NOMO-1 treated with DMSO at 0.1 percent for 48 hours (cell line): ENCODE measurements around the gene ABCB8.

Experiments
- DNase-seq: peaks from one replicate; lab custom pipeline; 2025; ENCODE audit not compliant: unreplicated experiment; lab: John Stamatoyannopoulos, UW

Gene ABCB8

DNA sequence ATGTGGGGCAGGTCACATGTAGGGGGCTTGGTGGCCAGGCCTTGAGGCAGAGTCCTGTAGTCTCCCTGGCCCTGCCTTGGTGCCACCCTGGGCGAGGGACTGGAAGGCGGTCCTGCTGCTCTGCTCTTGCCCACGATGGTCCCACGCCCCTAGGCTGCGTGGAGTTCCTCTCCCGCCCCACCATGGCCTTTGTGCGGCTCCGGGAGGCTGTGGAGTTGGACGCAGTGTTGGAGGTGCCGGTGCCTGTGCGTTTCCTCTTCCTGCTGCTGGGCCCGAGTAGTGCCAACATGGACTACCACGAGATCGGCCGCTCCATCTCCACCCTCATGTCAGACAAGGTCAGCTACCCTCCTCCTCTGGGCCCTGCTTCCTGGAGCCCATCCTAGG lies 42.3 kb downstream of the ABCB8 start:
- no peak for DNase-seq

DNA sequence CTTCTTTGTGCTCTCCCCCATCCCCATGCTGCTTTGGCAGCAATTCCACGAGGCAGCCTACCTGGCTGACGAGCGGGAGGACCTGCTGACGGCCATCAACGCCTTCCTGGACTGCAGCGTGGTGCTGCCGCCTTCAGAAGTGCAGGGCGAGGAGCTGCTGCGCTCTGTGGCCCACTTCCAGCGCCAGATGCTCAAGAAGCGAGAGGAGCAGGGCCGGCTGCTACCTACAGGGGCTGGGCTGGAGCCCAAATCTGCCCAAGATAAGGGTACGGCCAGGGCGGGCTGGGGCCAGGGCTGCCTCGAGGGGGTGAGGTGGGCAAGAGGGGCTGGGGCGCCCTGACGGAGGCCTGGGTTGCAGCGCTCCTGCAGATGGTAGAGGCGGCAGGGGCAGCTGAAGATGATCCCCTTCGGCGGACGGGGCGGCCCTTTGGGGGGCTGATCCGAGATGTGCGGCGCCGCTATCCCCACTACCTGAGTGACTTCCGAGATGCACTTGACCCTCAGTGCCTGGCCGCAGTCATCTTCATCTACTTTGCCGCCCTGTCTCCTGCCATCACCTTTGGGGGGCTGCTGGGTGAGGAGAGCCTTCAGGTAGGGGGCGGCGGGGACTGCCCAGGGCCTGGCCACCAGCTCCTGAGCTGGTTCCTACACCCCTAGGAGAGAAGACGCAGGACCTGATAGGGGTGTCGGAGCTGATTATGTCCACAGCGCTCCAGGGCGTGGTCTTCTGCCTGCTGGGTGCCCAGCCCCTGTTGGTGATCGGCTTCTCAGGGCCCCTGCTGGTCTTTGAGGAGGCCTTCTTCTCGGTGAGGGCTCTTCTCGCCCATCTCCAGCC lies 43.0 kb downstream of the ABCB8 start:
- DNase-seq: no peak

DNA sequence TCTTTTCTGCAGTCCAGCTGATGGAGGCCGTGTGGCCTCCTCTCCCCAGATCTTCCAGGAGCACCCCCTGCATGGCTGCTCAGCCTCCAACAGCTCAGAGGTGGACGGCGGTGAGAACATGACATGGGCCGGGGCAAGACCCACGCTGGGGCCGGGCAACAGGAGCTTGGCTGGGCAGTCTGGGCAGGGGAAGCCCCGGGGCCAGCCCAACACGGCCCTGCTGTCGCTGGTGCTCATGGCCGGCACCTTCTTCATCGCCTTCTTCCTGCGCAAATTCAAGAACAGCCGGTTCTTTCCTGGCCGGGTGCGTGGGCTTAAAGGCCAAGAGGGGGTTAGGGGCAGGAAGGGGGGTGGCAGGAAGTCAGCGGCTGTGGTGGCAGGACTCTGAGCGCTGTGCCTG lies 45.7 kb downstream of the ABCB8 start:
- DNase-seq: no peak

GRCh38 chr7:151074817-151075661 lies 46.8 kb downstream of the ABCB8 start:
- no peak for DNase-seq

DNA sequence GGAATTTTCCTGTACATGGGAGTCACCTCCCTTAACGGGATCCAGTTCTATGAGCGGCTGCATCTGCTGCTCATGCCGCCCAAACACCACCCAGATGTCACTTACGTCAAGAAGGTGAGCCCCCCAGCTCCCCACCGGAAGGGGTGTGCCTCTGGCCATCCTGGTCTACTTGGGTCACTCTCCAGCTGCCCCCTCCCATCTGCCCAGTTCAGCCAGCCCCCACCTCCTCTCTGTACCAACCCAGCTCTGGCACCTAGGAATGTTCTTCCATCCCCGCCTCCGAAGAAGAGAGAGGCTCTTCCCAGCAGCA lies 47.4 kb downstream of the ABCB8 start:
- DNase-seq: no peak

DNA sequence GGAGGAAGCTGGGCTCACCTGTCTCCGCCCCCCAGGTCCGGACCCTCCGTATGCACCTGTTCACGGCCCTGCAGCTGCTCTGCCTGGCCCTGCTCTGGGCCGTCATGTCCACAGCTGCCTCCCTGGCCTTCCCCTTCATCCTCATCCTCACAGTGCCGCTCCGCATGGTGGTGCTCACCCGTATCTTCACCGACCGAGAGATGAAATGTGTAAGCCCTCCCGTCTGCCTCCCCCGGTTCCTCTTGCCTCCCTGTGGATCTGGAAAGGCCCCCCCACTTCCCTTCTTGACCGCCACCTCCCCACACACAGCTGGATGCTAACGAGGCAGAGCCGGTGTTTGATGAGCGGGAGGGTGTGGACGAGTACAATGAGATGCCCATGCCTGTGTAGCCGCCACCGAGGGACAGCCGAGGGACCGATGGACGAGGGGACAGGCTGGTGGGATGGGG lies 47.8 kb downstream of the ABCB8 start:
- no peak for DNase-seq

GRCh38 chr7:151076863-151077704 lies 48.8 kb downstream of the ABCB8 start:
- no peak for DNase-seq

- DNase-seq: no peak
Observed at GRCh38 chr7:151077705-151078232, 49.5 kb downstream of the ABCB8 start.

GRCh38 chr7:151078233-151079040 lies 50.2 kb downstream of the ABCB8 start:
- DNase-seq: no peak

GRCh38 chr7:151079199-151079910 lies 51.1 kb downstream of the ABCB8 start:
- no peak for DNase-seq

DNA sequence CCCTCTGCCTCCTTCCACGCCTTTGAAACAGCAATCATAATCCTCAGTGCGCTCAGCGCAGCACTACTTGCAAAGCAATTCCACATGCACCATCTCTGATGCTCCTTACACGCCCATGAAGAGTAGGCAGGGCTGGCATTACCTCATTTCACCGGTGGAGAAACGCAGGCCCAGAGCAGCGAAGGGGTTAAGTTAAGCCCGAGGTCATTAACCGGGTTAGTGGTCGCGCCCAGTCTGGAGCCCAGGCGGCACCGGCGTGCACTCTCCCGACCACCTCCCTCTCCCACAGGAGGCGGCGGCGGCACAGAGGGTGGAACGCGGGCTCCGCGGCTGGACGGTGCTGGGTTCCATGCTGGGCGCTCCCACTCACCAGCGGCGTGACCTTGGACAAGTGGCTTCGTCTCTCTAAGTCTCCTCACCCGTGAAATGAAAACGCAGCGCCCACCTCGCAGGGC lies 51.8 kb downstream of the ABCB8 start:
- no peak for DNase-seq

- DNase-seq: peak; percentile 69
Observed at GRCh38 chr7:151080522-151081169, 52.4 kb downstream of the ABCB8 start, which contains the start of gene FASTK. Gene FASTK (minus strand): TSS chr7:151080809. CDS start chr7:151080766, 43 bp downstream.

DNA sequence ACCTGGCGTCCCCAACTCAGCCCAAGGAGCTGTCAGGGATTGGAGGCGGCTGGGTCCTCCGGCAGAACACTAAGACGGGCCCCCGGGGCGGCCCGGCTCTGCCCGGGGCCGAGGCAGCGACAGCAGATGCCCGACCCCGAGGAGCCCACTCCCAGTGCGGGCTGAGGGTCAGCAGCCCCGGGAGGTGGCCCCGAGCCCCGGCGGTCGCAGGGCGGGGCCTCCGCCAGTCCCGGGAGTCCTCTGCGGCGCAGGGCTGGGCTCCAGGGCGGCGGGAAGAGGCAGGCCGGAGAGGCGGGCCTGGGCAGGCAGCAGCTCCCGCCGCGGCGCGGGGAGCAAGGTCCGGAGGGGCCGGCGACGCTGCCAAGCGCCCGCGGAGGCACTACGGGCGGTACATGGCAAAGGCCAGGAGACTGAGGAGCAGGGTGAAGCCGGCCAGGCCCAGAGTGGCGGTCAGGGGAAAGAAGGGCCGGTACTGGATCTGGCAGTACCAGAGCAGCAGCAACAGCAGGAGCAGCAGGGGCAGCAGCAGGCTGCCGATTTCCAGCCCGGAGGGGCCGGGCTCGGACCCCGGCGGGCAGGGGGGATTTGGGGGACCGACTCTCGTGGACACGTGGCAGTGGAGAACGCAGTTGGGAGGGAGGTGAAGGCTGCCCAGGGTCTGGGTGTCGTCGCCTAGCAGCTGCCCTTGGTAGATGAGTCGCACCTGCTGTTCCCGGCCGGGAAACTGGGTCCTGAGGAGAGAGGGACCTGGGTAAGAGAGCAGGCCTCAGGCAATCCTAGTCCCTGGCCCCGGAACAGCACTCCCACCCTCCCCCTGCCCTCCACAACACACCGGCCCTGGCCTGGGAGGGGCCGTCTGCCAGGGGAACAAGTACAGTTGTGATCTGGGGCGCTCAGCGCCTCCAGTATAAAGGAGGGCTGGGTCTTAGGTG lies 53.2 kb downstream of the ABCB8 start:
- DNase-seq: no peak

- DNase-seq: no peak
Observed at GRCh38 chr7:151082141-151083070, 54.2 kb downstream of the ABCB8 start.

GRCh38 chr7:151083071-151083823 lies 55.0 kb downstream of the ABCB8 start, which contains the start of gene TMUB1:
Gene TMUB1 (minus strand): TSS chr7:151083493. CDS start chr7:151082563, 930 bp downstream.
- peak; percentile 22 for DNase-seq

DNA sequence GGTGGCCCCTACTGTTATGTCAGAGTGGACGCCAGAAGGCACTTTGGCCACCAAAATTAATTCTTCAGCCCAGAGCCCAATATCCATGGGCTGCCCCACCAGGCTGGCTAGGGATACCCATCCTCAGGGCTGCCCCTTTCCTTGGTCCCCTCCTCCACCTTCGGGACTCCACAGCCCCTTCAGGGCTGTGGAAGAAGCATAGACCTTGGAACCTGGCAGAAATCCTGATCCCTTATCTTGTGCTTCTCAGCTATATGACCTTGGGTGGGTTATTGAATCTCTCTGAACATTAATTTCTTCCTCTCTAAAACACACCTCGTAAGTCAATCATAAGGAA lies 55.5 kb downstream of the ABCB8 start:
- DNase-seq: no peak
